ENCODE results near the gene SLC35D1. TPM values are rescaled to one million over a fixed set of nuclear protein-coding genes. Genes with fewer than 3 reads are reported as not detected.

SLC35D1 gene
- total RNA-seq, 1 donor from 2014 or later: 5.6 TPM

DNA sequence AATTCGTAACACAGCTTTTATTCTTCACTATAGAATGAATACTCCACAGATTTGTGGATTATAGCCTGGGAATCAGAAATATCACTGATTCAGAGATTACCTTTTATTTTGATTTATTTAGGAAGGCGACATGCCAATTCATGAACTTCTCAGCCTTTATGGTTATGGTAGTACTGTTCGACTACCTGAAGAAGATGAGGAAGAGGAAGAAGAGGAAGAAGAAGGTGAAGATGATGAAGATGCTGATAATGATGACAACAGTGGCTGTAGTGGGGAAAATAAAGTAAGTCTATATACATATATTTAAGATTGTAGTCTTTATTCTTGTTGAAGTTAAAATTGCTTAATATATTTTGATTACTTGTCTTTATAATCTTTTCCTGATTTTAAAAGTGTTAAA, 96.0 kb downstream of the SLC35D1 start:
- TF ChIP-seq, protein P1, sequence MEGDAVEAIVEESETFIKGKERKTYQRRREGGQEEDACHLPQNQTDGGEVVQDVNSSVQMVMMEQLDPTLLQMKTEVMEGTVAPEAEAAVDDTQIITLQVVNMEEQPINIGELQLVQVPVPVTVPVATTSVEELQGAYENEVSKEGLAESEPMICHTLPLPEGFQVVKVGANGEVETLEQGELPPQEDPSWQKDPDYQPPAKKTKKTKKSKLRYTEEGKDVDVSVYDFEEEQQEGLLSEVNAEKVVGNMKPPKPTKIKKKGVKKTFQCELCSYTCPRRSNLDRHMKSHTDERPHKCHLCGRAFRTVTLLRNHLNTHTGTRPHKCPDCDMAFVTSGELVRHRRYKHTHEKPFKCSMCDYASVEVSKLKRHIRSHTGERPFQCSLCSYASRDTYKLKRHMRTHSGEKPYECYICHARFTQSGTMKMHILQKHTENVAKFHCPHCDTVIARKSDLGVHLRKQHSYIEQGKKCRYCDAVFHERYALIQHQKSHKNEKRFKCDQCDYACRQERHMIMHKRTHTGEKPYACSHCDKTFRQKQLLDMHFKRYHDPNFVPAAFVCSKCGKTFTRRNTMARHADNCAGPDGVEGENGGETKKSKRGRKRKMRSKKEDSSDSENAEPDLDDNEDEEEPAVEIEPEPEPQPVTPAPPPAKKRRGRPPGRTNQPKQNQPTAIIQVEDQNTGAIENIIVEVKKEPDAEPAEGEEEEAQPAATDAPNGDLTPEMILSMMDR (IDR thresholded peaks at IDR 0.05): no peak
- intact Hi-C loops (cut with DNase I): no loop called here
- Histone ChIP-seq H3K4me1 (no peaks in the 10 kb centered on the region), H3K36me3 (peaks cover 98% of the 10 kb centered on the region), H3K27me3 (ENCODE audit: low read depth) (no peaks in the 10 kb centered on the region), H3K4me3 (no peak overlapping the region), H3K9me3 (no peaks in the 10 kb centered on the region), H3K27ac (no peak overlapping the region)
- ATAC-seq: no peak
- no peak for DNase-seq

GRCh38 chr1:66954208-66954607, 99.7 kb downstream of the SLC35D1 start:
- no peaks in the 10 kb centered on the region for H3K9me3 ChIP-seq
- H3K4me1 ChIP-seq: no peaks in the 10 kb centered on the region
- TF ChIP-seq, protein P1 (IDR thresholded peaks at IDR 0.05): no peak
- H3K4me3 ChIP-seq: no peak overlapping the region
- peaks cover 98% of the 10 kb centered on the region for H3K36me3 ChIP-seq
- ATAC-seq: no peak
- no peaks in the 10 kb centered on the region for H3K27me3 ChIP-seq (ENCODE audit: low read depth)
- intact Hi-C loops (cut with DNase I): no loop called here
- DNase-seq: no peak
- no peak overlapping the region for H3K27ac ChIP-seq

DNA sequence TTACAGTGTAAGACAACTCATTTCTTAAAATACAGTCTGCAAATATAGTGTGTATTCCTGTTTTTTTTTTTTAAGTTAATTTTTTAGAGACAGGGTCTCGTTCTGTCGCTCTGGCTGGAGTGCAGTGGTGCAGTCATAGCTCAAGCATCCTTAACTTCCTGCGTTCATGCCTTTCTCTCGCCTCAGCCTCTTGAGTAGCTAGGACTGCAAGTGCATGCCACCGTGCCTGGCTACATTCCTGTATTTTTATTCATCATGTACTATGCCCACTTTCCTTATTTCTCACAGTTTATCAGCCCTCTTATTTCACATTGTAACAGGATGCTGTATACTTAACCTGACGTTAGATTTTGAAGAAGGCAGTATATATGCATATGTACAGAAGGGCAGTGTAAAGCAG, 102.4 kb downstream of the SLC35D1 start:
- Histone ChIP-seq H3K4me3 (no peak overlapping the region), H3K27me3 (ENCODE audit: low read depth) (no peaks in the 10 kb centered on the region), H3K27ac (no peak overlapping the region), H3K4me1 (peaks cover 18% of the 10 kb centered on the region), H3K9me3 (no peaks in the 10 kb centered on the region), H3K36me3 (peaks cover 98% of the 10 kb centered on the region)
- no peak for ATAC-seq
- TF ChIP-seq, protein P1 (IDR thresholded peaks at IDR 0.05): no peak
- DNase-seq: no peak
- intact Hi-C loops (cut with DNase I): no loop called here

Other genes with a start within 250 kb of the SLC35D1 start
- 19.9 TPM for gene DNAI4, start 129.3 kb downstream of the SLC35D1 start, total RNA-seq
- gene MIER1, start 129.2 kb downstream of the SLC35D1 start, total RNA-seq: 44.0 TPM
- 2.2 TPM for gene C1orf141, start 80.8 kb upstream of the SLC35D1 start, total RNA-seq
- 0.18 TPM for gene IL23R, start 112.3 kb upstream of the SLC35D1 start, total RNA-seq